ENCODE measurements around the gene ADAM12. TPM values are rescaled to one million over a fixed set of nuclear protein-coding genes. Genes with fewer than 3 reads are reported as not detected.

ADAM12 gene
- total RNA-seq, 2 experiments from 2014 or later = 1.2 to 1.5 TPM

- H3K9me3 Mint-ChIP-seq = no peaks in the 10 kb centered on the region
- ChIA-PET POLR2A (no interaction called here), CTCF (no interaction called here)
- intact Hi-C loops (cut with DNase I, micrococcal nuclease) = loop anchor here (5.0 kb wide), 1 partner anchor 402 kb away; the partner anchor contains the start of gene ADAM12 (in 2 of the 2)
- Histone ChIP-seq H3K27ac (ENCODE audit: low read depth in 1 of 2, low read length in 2 of 2) (no peak overlapping the region), H3K9me3 (ENCODE audit: control insufficient read depth in 1 of 2, insufficient read depth in 1 of 2, low read length in 2 of 2) (no peaks in the 10 kb centered on the region), H3K4me3 (ENCODE audit: low read length) (no peak overlapping the region), H3K27me3 (ENCODE audit: control insufficient read depth in 1 of 2, insufficient read depth in 2 of 2, low read length in 2 of 2) (no peaks in the 10 kb centered on the region), H3K4me1 (ENCODE audit: insufficient read depth, low read length) (no peaks in the 10 kb centered on the region), H3K36me3 (ENCODE audit: insufficient read depth, low read length) (no peaks in the 10 kb centered on the region)
- H3K27me3 Mint-ChIP-seq = peaks cover 12% of the 10 kb centered on the region
- no peaks in the 10 kb centered on the region for H3K36me3 Mint-ChIP-seq (ENCODE audit: low read depth)
- TF ChIP-seq CTCF (IDR thresholded peaks at IDR 0.05) = no peak
- no peak for ATAC-seq (ENCODE audit: poor library complexity)
- no peaks in the 10 kb centered on the region for H3K4me1 Mint-ChIP-seq (ENCODE audit: low read depth)
- no peak overlapping the region for H3K27ac Mint-ChIP-seq
- DNase-seq = no peak
- H3K4me3 Mint-ChIP-seq = no peak overlapping the region
Observed at GRCh38 chr10:125984865-125985495, 403.3 kb downstream of the ADAM12 start.

GRCh38 chr10:125984346-125984745 lies 403.9 kb downstream of the ADAM12 start:
- Histone ChIP-seq H3K9me3 (ENCODE audit: control insufficient read depth in 1 of 2, insufficient read depth in 1 of 2, low read length in 2 of 2) (no peaks in the 10 kb centered on the region), H3K4me3 (ENCODE audit: low read length) (no peak overlapping the region), H3K4me1 (ENCODE audit: insufficient read depth, low read length) (no peaks in the 10 kb centered on the region), H3K27ac (ENCODE audit: low read depth in 1 of 2, low read length in 2 of 2) (no peak overlapping the region), H3K27me3 (ENCODE audit: control insufficient read depth in 1 of 2, insufficient read depth in 2 of 2, low read length in 2 of 2) (no peaks in the 10 kb centered on the region), H3K36me3 (ENCODE audit: insufficient read depth, low read length) (no peaks in the 10 kb centered on the region)
- no peaks in the 10 kb centered on the region for H3K36me3 Mint-ChIP-seq (ENCODE audit: low read depth)
- H3K27ac Mint-ChIP-seq = no peak overlapping the region
- H3K4me3 Mint-ChIP-seq = no peak overlapping the region
- H3K27me3 Mint-ChIP-seq = peaks cover 12% of the 10 kb centered on the region
- CTCF ChIA-PET = no interaction called here
- intact Hi-C loops (cut with DNase I, micrococcal nuclease) = loop anchor here (5.0 kb wide), 1 partner anchor 403 kb away; the partner anchor contains the start of gene ADAM12 (in 2 of the 2)
- POLR2A ChIA-PET = no interaction called here
- H3K4me1 Mint-ChIP-seq (ENCODE audit: low read depth) = no peaks in the 10 kb centered on the region
- no peak for TF ChIP-seq CTCF (IDR thresholded peaks at IDR 0.05)
- DNase-seq = no peak
- ATAC-seq (ENCODE audit: poor library complexity) = no peak
- no peaks in the 10 kb centered on the region for H3K9me3 Mint-ChIP-seq

- no peak overlapping the region for H3K4me3 ChIP-seq (ENCODE audit: low read length)
- no peaks in the 10 kb centered on the region for H3K9me3 Mint-ChIP-seq
- H3K9me3 ChIP-seq (ENCODE audit: control insufficient read depth in 1 of 2, insufficient read depth in 1 of 2, low read length in 2 of 2) = no peaks in the 10 kb centered on the region
- DNase-seq (no peak), ATAC-seq (ENCODE audit: poor library complexity) (no peak)
- no peaks in the 10 kb centered on the region for H3K27me3 ChIP-seq (ENCODE audit: control insufficient read depth in 1 of 2, insufficient read depth in 2 of 2, low read length in 2 of 2)
- H3K36me3 ChIP-seq (ENCODE audit: insufficient read depth, low read length) = no peaks in the 10 kb centered on the region
- peaks cover 12% of the 10 kb centered on the region for H3K27me3 Mint-ChIP-seq
- H3K4me1 ChIP-seq (ENCODE audit: insufficient read depth, low read length) = no peaks in the 10 kb centered on the region
- no peaks in the 10 kb centered on the region for H3K4me1 Mint-ChIP-seq (ENCODE audit: low read depth)
- POLR2A ChIA-PET = no interaction called here
- CTCF ChIA-PET = interaction anchor here (1.2 kb wide), 1 partner anchor 12 kb away, joined by 3 read pairs; no protein-coding TSS in a partner anchor
- intact Hi-C loops (cut with DNase I, micrococcal nuclease) = loop anchor here (2.0 to 5.0 kb wide), 3 partner anchors 404 to 765 kb away; partner anchors contain the start of gene ADAM12 (in 2 of the 2)
- H3K4me3 Mint-ChIP-seq = no peak overlapping the region
- no peak overlapping the region for H3K27ac ChIP-seq (ENCODE audit: low read depth in 1 of 2, low read length in 2 of 2)
- no peak for TF ChIP-seq CTCF (IDR thresholded peaks at IDR 0.05)
- H3K36me3 Mint-ChIP-seq (ENCODE audit: low read depth) = no peaks in the 10 kb centered on the region
- no peak overlapping the region for H3K27ac Mint-ChIP-seq
Observed at GRCh38 chr10:125983656-125984055, 404.6 kb downstream of the ADAM12 start.

All from CD4-positive, alpha-beta T cell (primary cell).